GM18873 (cell line): ENCODE data around the gene ZDHHC17.

Experiments used
- ATAC-seq: cut with Tn5 transposase; IDR thresholded peaks from one replicate; pipeline ENCODE4 v1.9.1; 2021; ENCODE audit warnings: mild to moderate bottlenecking, moderate library complexity, moderate number of reproducible peaks; ENCODE audit not compliant: unreplicated experiment, low FRiP score

The ZDHHC17 gene

DNA sequence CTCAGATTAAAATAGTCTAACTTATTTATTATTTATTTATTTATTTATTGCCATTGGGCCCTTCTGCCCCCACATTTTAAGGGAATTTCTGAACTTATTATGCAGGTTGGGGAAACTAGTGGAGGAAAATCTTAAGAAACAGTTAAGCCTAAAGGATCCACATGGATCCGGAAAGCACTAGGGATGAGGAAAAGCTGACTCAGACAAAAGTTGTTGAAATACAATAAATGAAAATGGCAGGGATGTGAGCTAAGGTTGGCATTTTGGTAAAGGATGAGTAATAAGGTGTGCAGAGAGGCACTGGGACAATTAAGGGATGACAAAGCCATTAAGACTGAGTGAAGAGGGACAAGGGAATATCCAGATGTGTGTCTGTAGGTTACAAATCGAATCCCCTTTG, 135.6 kb downstream of the ZDHHC17 start:
- no peak for ATAC-seq

DNA sequence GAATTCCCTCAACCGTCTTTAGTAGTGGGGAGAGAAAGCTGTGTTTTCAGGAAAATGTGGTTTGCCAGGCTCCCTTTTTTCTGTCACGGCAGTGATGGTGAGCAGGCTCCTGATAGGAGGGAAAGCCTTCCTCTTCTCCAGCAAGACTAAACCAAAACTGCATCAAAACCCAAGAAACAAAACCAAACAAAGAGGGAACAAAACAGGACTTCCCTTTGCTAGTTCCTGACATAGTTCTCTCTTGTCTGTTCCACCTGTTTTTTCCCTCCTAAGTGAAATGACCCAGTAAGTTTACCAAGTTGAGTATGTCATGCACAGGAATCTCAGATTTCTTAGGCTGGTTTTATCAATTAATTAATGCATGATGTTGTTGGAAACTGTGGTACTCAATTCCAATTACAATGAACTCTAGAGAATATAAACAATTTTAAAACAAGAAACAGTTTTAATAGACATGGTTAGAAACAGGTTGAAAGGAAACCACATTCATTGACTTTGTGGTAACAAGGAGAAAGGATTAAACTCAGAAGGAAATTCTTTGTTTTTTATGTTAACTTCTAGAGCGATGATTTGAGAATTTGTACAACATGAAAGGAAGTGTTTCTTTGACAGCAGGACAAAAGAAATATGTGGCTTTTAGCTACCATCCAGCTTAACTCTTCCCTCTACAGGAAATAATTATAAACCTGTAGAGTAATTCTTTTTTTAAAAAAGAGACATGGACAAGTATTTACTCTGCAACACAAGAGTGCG, 137.9 kb downstream of the ZDHHC17 start:
- ATAC-seq = no peak
